ENCODE measurements around the gene EPHA7. TPM values are rescaled to one million over a fixed set of nuclear protein-coding genes. Genes with fewer than 3 reads are reported as not detected.

The EPHA7 gene
- polyA plus RNA-seq, 1 of the 3 experiments (the other 2 are of a cell fraction) = under 0.01 TPM

DNA sequence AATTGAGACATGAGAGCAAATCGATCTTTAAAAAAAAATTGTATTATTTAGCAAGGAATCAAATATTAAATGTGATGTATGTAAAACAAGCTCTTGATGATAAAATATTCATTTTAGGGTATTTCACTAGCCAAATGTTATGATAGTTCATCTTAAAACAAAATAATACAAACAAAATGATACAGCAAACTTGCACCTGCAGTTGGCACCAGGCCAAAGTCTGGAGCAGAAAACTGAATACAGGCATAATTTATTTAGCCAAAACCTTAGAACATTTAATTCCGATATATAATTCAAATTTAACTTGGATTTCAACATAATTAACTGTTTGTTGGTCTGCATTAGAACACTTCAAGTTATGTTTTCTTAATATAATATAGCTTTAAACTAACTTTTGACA, 60.9 kb downstream of the EPHA7 start:
- Histone ChIP-seq H3K27me3 (ENCODE audit: insufficient read depth) (no peaks in the 10 kb centered on the region), H3K36me3 (replicated peaks in 1 of 2; ENCODE audit: control insufficient read depth in 1 of 2, insufficient read depth in 2 of 2, low read length in 1 of 2) (no peaks in the 10 kb centered on the region), H3F3A (replicated peaks; ENCODE audit: insufficient read depth) (no peaks in the 10 kb centered on the region), H3K9me3 (no peaks in the 10 kb centered on the region), H3K4me3 (ENCODE audit: low read depth in 2 of 2, low read length in 1 of 2) (no peak overlapping the region), H3K9ac (no peak overlapping the region), H3K9me2 (no peaks in the 10 kb centered on the region), H3K79me2 (ENCODE audit: insufficient read depth) (no peaks in the 10 kb centered on the region), H3K4me2 (no peak overlapping the region), H3K4me1 (ENCODE audit: control insufficient read depth in 1 of 2, insufficient read depth in 2 of 2, low read depth in 1 of 2, low read length in 1 of 2) (no peaks in the 10 kb centered on the region), H3K27ac (ENCODE audit: low read depth in 2 of 2, low read length in 1 of 2) (no peak overlapping the region), H4K20me1 (ENCODE audit: insufficient read depth) (no peaks in the 10 kb centered on the region), H2AFZ (ENCODE audit: low read depth) (no peak overlapping the region)
- 45% methylated on average over 2 of the region's 2 CpGs for WGBS (ENCODE audit: low lambda C conversion rate)
- TF ChIP-seq RFX5 (IDR thresholded peaks at IDR 0.05; ENCODE audit: low read length) (no peak), PBX3 (IDR thresholded peaks at IDR 0.05) (no peak), GABPA (IDR thresholded peaks at IDR 0.05; ENCODE audit: low read depth) (no peak), EZH2phosphoT487 (IDR thresholded peaks at IDR 0.05; ENCODE audit: borderline replicate concordance, low read depth) (no peak), RXRA (IDR thresholded peaks at IDR 0.05; ENCODE audit: borderline replicate concordance, low read depth) (no peak), MEF2A (IDR thresholded peaks at IDR 0.05; ENCODE audit: borderline replicate concordance, low read depth) (no peak), MAX (IDR thresholded peaks at IDR 0.05; ENCODE audit: low read depth) (no peak), RAD21 (IDR thresholded peaks at IDR 0.05; ENCODE audit: low read length) (no peak), FOXJ3 (CRISPR knock-in tag; IDR thresholded peaks at IDR 0.05) (no peak), JUND (IDR thresholded peaks at IDR 0.05) (no peak), CHD2 (IDR thresholded peaks at IDR 0.05; ENCODE audit: low read length, partially characterized antibody) (no peak), TAF1 (IDR thresholded peaks at IDR 0.05; ENCODE audit: borderline replicate concordance, low read depth, low read length) (no peak), TEAD4 (IDR thresholded peaks at IDR 0.05; ENCODE audit: borderline replicate concordance, insufficient read depth) (no peak), POLR2AphosphoS5 (IDR thresholded peaks at IDR 0.05; ENCODE audit: low read depth, low read length) (no peak)
- no peak for DNase-seq
- ChIA-PET POLR2A (no interaction called here), CTCF (interaction anchor here (1.0 kb wide), 1 partner anchor 17 kb away, joined by 3 read pairs; no protein-coding TSS in a partner anchor)

- Histone ChIP-seq H3K36me3 (replicated peaks in 1 of 2; ENCODE audit: control insufficient read depth in 1 of 2, insufficient read depth in 2 of 2, low read length in 1 of 2) (no peaks in the 10 kb centered on the region), H3K27ac (ENCODE audit: low read depth in 2 of 2, low read length in 1 of 2) (no peak overlapping the region), H3K4me1 (ENCODE audit: control insufficient read depth in 1 of 2, insufficient read depth in 2 of 2, low read depth in 1 of 2, low read length in 1 of 2) (no peaks in the 10 kb centered on the region), H4K20me1 (ENCODE audit: insufficient read depth) (no peaks in the 10 kb centered on the region), H3K4me2 (no peak overlapping the region), H3K9me2 (no peaks in the 10 kb centered on the region), H3K79me2 (ENCODE audit: insufficient read depth) (no peaks in the 10 kb centered on the region), H3K9ac (no peak overlapping the region), H3F3A (replicated peaks; ENCODE audit: insufficient read depth) (no peaks in the 10 kb centered on the region), H2AFZ (ENCODE audit: low read depth) (no peak overlapping the region), H3K9me3 (no peaks in the 10 kb centered on the region), H3K27me3 (ENCODE audit: insufficient read depth) (no peaks in the 10 kb centered on the region), H3K4me3 (ENCODE audit: low read depth in 2 of 2, low read length in 1 of 2) (no peak overlapping the region)
- CTCF ChIA-PET = no interaction called here
- POLR2A ChIA-PET = no interaction called here
- TF ChIP-seq RCOR1 (IDR thresholded peaks at IDR 0.05; ENCODE audit: low read length) (no peak), MXI1 (IDR thresholded peaks at IDR 0.05; ENCODE audit: low read depth, low read length) (no peak), FOSL2 (IDR thresholded peaks at IDR 0.05; ENCODE audit: borderline replicate concordance, low read depth) (no peak), GATA2 (CRISPR knock-in tag; IDR thresholded peaks at IDR 0.05) (no peak), ELF1 (IDR thresholded peaks at IDR 0.05) (no peak)
- WGBS (ENCODE audit: low lambda C conversion rate) = 3% methylated on average over 1 of the region's 1 CpG
- no peak for DNase-seq
Measured at GRCh38 chr6:93352604-93353003, 66.8 kb downstream of the EPHA7 start.

All from SK-N-SH (cell line).